Heart right ventricle (tissue), 16 donors: ENCODE data around the gene RNF113B. TPM values are rescaled to one million over a fixed set of nuclear protein-coding genes. Genes with fewer than 3 reads are reported as not detected.

Experiments used
- ATAC-seq, 8 donors: fragments of 200-7000 bp; cut with Tn5 transposase; one replicate each; pipeline ENCODE4 v1.9.1; 2020; ENCODE audit warnings: mild to moderate bottlenecking in 8 of 8, moderate library complexity in 8 of 8, moderate number of reproducible peaks in 1 of 8
- DNase-seq, 2 donors: peaks; one replicate each; pipeline ENCODE4 v3.0.0-alpha.2; 2020
- H3K27ac ChIP-seq, 10 donors: fragments of 200-600 bp; sonication (generic) in 2 of 10; one replicate each; pipeline versions ENCODE4 v1.5.0 to v1.8.0; 2020 to 2022; ENCODE audit warnings: mild to moderate bottlenecking in 3 of 10
- H3K27me3 ChIP-seq, 7 donors: fragments of 200-600 bp; one replicate each; pipeline ENCODE4 v1.8.0; 2021 to 2022; ENCODE audit warnings: mild to moderate bottlenecking in 2 of 7
- H3K36me3 ChIP-seq, 9 donors: fragments of 200-600 bp; sonication (generic) in 1 of 9; one replicate each; pipeline versions ENCODE4 v1.5.0 to v1.8.0; 2020 to 2022; ENCODE audit warnings: mild to moderate bottlenecking in 2 of 9
- H3K4me1 ChIP-seq, 9 donors: fragments of 200-600 bp; sonication (generic) in 1 of 9; one replicate each; pipeline versions ENCODE4 v1.5.0 to v1.8.0; 2020 to 2022; ENCODE audit warnings: mild to moderate bottlenecking in 4 of 9
- H3K4me3 ChIP-seq, 10 donors: fragments of 200-600 bp; sonication (generic) in 2 of 10; one replicate each; pipeline versions ENCODE4 v1.5.0 to v1.8.0; 2020 to 2022; ENCODE audit warnings: mild to moderate bottlenecking in 7 of 10, moderate library complexity in 2 of 10
- H3K9me3 ChIP-seq, 11 donors: fragments of 200-600 bp in 10 of 11; sonication (generic) in 2 of 11; one replicate each; pipeline versions ENCODE4 v1.5.0 to v1.8.0; 2013 to 2022; ENCODE audit warnings: mild to moderate bottlenecking in 2 of 11, control low read depth in 1 of 11, moderate library complexity in 1 of 11
- WGBS, 2 donors: extraction: QIAGEN DNeasy Blood & Tissue Kit; methylation state at CpG; one replicate each; pipeline ENCODE4 v1.1.7; 2013; ENCODE audit warnings: inconsistent platforms in 1 of 2; 5-methylcytosine and 5-hydroxymethylcytosine counted together
- intact Hi-C, 10 donors: fragments of 100-400 bp; cut with DNase I; formaldehyde crosslinking; loops; one replicate each; pipeline versions ENCODE4 v1.11.1 to v1.14.2; 2022
- polyA plus RNA-seq, 2 donors: library from polyadenylated mRNA; stranded (reverse); fragments of 200-250 nt; gene quantifications; one replicate each; pipeline ENCODE4 v1.2.3, GENCODE V29; 2013
- total RNA-seq, 10 donors: library from RNA; stranded (reverse); fragmentation: NEBNext Ultra II Directional in 3 of 10; extraction: Animal tissue kit (Norgen Biotek cat#: 25700) in 3 of 10; gene quantifications; one replicate each; pipeline versions ENCODE4 v1.2.1 to v1.2.4, GENCODE V29; 2021 to 2023
- TF ChIP-seq, protein P1 (sequence below), 9 donors: fragments of 200-600 bp; sonication (generic) in 2 of 9; IDR thresholded peaks; one replicate each; pipeline versions ENCODE4 v1.5.0 to v1.8.0; 2021 to 2022; ENCODE audit warnings: antibody characterized with exemption in 9 of 9, mild to moderate bottlenecking in 5 of 9, moderate library complexity in 1 of 9
- donor health status: Arrhythmogenic right ventricular cardiomyopathy.
- donor health status: ischemic (EF 13 %, LVEDD 7.1; RV severe dilation, severe dysfunction).
- donor health status: healthy with polysubstance abuse.
- donor health status: DM: no; HTN: yes; CAD: no.
- donor health status: DM: no; HTN: no; CAD: no.
- donor health status: ischemic (EF 25% LVEDD 6.9; RV normal size, moderate dysfunction).
- donor health status: ischemic (EF 25% LVEDD 5.7; RV mildly dilated, moderate dysfunction).
- donor health status: healthy.
- donor health status: DM: yes; HTN: yes; CAD: no.
- donor health status: Ischemic cardiomyopathy.
- donor health status: ischemic (EF 35%, LVEDD 5.7; RV mildly dilated, moderate dysfunction).
- donor health status: nonischemic (EF 11% LVEDD 7.7; RV severe dilation, severe dysfunction).
- donor health status: DM: yes; HTN: yes; CAD: no.
- donor health status: PGD.
- donor health status: ischemic (EF 29% LVEDD 5.4; RV normal size, mild dysfunction).
- donor health status: nonischemic (EF 23%, LVEDD 6.1; RV moderate dilation, normal function).

The RNF113B gene
- total and polyA plus RNA-seq, 12 donors = not detected

DNA sequence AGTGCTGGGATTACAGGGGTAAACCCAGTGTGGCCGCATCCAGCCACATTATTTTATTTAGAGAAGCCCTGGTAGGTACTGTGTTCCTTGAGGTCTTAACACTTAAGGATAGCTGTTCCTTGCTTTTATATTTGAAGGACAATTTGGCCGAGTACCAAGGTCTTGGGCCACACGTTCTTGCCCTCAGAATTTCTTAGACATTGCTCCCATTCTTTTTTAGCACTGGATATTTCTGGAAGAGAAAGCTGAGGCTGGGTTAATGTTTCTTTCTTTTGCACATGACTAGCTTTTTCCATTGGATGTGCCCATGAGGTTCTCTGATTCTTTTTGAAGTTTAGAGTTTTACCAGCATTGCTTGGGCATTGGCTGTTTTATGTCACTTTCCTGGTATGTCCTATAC lies 5.5 kb upstream of the RNF113B start:
- Histone ChIP-seq H3K27me3 (no peaks in the 10 kb centered on the region), H3K9me3 (peaks cover 0 to 3% (median 0%) of the 10 kb centered on the region in 11 donors), H3K4me3 (no peak overlapping the region), H3K4me1 (peaks cover 0 to 11% (median 6%) of the 10 kb centered on the region in 9 donors), H3K36me3 (no peaks in the 10 kb centered on the region), H3K27ac (no peak overlapping the region)
- TF ChIP-seq, protein P1, sequence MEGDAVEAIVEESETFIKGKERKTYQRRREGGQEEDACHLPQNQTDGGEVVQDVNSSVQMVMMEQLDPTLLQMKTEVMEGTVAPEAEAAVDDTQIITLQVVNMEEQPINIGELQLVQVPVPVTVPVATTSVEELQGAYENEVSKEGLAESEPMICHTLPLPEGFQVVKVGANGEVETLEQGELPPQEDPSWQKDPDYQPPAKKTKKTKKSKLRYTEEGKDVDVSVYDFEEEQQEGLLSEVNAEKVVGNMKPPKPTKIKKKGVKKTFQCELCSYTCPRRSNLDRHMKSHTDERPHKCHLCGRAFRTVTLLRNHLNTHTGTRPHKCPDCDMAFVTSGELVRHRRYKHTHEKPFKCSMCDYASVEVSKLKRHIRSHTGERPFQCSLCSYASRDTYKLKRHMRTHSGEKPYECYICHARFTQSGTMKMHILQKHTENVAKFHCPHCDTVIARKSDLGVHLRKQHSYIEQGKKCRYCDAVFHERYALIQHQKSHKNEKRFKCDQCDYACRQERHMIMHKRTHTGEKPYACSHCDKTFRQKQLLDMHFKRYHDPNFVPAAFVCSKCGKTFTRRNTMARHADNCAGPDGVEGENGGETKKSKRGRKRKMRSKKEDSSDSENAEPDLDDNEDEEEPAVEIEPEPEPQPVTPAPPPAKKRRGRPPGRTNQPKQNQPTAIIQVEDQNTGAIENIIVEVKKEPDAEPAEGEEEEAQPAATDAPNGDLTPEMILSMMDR (IDR thresholded peaks at IDR 0.05) = no peak
- WGBS, 2 donors = 68 to 77% methylated on average over 3 of the region's 3 CpGs
- ATAC-seq (no peak), DNase-seq (no peak)
- intact Hi-C loops = no loop called here

GRCh38 chr13:98182153-98182552 lies 5.1 kb upstream of the RNF113B start:
- H3K27me3 ChIP-seq = no peaks in the 10 kb centered on the region
- 96 to 99% methylated on average over 4 of the region's 4 CpGs for WGBS, 2 donors

GRCh38 chr13:98181111-98181815 lies 4.2 kb upstream of the RNF113B start:
- DNase-seq (no peak), ATAC-seq (no peak)
- TF ChIP-seq, protein P1 (IDR thresholded peaks at IDR 0.05) = no peak
- Histone ChIP-seq H3K4me3 (no peak overlapping the region), H3K36me3 (peaks cover 0 to 9% (median 0%) of the 10 kb centered on the region in 9 donors), H3K9me3 (peaks cover 0 to 3% (median 0%) of the 10 kb centered on the region in 11 donors), H3K27ac (no peak overlapping the region), H3K4me1 (no peaks in the 10 kb centered on the region), H3K27me3 (no peaks in the 10 kb centered on the region)
- WGBS, 2 donors = 94% methylated on average over 7 of the region's 7 CpGs
- intact Hi-C loops = loop anchor here in 1 of 10 donors (2.0 kb wide), 1 partner anchor 16 kb away; no protein-coding TSS in a partner anchor

More at GRCh38 chr13:98182153-98182552, 5.1 kb upstream of the RNF113B start:
- Histone ChIP-seq H3K4me1 (peaks cover 0 to 6% (median 2%) of the 10 kb centered on the region in 9 donors), H3K27ac (no peak overlapping the region), H3K4me3 (no peak overlapping the region), H3K36me3 (peaks cover 0 to 1% (median 0%) of the 10 kb centered on the region in 9 donors), H3K9me3 (peaks cover 0 to 3% (median 0%) of the 10 kb centered on the region in 11 donors)
- ATAC-seq (no peak), DNase-seq (no peak)
- intact Hi-C loops = no loop called here
- TF ChIP-seq, protein P1 (IDR thresholded peaks at IDR 0.05) = no peak

DNA sequence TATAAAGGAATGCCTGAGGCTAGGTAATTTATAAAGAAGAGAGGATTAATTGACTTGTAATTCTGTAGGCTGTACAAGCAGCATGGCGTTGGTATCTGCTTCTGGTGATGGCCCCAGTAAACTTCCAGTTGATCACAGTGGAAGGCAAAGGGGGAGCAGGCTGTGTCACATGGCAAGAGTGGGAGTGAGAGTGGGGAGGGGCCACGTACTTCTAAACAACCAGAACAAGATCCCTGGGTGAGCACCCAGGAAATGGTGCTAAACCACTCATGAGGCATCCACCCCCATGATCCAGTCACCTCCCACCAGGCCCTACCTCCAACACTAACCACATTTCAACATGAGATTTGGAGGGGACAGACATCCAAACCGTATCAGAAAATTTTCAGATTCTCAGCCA lies 3.0 kb upstream of the RNF113B start:
- peaks cover 0 to 3% (median 0%) of the 10 kb centered on the region in 11 donors for H3K9me3 ChIP-seq
- no peak overlapping the region for H3K4me3 ChIP-seq
- DNase-seq (no peak), ATAC-seq (no peak)
- intact Hi-C loops = loop anchor here in 1 of 10 donors (2.0 kb wide), 1 partner anchor 17 kb away; no protein-coding TSS in a partner anchor
- H3K27ac ChIP-seq = no peak overlapping the region
- H3K36me3 ChIP-seq = peaks cover 0 to 9% (median 0%) of the 10 kb centered on the region in 9 donors
- peaks cover 0 to 6% (median 1%) of the 10 kb centered on the region in 9 donors for H3K4me1 ChIP-seq
- no peaks in the 10 kb centered on the region for H3K27me3 ChIP-seq
- 79 to 83% methylated on average over 3 of the region's 3 CpGs for WGBS, 2 donors
- TF ChIP-seq, protein P1 (IDR thresholded peaks at IDR 0.05) = no peak
